ENCODE measurements around the gene NRROS.

- TF ChIP-seq FOXM1 (CRISPR knock-in tag; IDR thresholded peaks at IDR 0.05) (no peak), ZNF546 (CRISPR knock-in tag; conservative IDR thresholded peaks at IDR 0.05) (no peak), POLR2AphosphoS5 (IDR thresholded peaks at IDR 0.05; ENCODE audit: low read depth, low read length) (no peak), MTF2 (CRISPR knock-in tag; IDR thresholded peaks at IDR 0.05; ENCODE audit: borderline replicate concordance) (no peak), SETDB1 (CRISPR knock-in tag; IDR thresholded peaks at IDR 0.05; ENCODE audit: borderline replicate concordance) (no peak), ZNF431 (CRISPR knock-in tag; IDR thresholded peaks at IDR 0.05; ENCODE audit: borderline replicate concordance, low read depth) (no peak), HNRNPK (IDR thresholded peaks at IDR 0.05; ENCODE audit: low read depth, low read length, poor library complexity, severe bottlenecking) (no peak), ZHX2 (IDR thresholded peaks at IDR 0.05; ENCODE audit: low read depth) (no peak), ZHX2 (CRISPR knock-in tag; IDR thresholded peaks at IDR 0.05; ENCODE audit: borderline replicate concordance) (no peak), KAT7 (CRISPR knock-in tag; IDR thresholded peaks at IDR 0.05; ENCODE audit: borderline replicate concordance) (no peak), ZNF75D (CRISPR knock-in tag; IDR thresholded peaks at IDR 0.05; ENCODE audit: borderline replicate concordance) (no peak), SRSF1 (optimal IDR thresholded peaks at IDR 0.05; ENCODE audit: low read depth, low read length) (no peak), SMARCC2 (IDR thresholded peaks at IDR 0.05) (no peak), TBP (CRISPR knock-in tag; IDR thresholded peaks at IDR 0.05) (no peak)
These were observed 15.2 kb downstream of the NRROS start for GRCh38 chr3:196654735-196655090.

Measured in HepG2 (cell line).